ENCODE data around the gene RNF44. TPM values are rescaled to one million over a fixed set of nuclear protein-coding genes. Genes with fewer than 3 reads are reported as not detected.
A peak's percentile ranks its signal among the peaks of the same experiment; 100 is the strongest.

Gene RNF44
- total and polyA plus RNA-seq, 2 of the 13 experiments (the other 11 are each of a cell fraction or from before 2014, with no cell fraction given) = 9.2 to 16.8 TPM

DNA sequence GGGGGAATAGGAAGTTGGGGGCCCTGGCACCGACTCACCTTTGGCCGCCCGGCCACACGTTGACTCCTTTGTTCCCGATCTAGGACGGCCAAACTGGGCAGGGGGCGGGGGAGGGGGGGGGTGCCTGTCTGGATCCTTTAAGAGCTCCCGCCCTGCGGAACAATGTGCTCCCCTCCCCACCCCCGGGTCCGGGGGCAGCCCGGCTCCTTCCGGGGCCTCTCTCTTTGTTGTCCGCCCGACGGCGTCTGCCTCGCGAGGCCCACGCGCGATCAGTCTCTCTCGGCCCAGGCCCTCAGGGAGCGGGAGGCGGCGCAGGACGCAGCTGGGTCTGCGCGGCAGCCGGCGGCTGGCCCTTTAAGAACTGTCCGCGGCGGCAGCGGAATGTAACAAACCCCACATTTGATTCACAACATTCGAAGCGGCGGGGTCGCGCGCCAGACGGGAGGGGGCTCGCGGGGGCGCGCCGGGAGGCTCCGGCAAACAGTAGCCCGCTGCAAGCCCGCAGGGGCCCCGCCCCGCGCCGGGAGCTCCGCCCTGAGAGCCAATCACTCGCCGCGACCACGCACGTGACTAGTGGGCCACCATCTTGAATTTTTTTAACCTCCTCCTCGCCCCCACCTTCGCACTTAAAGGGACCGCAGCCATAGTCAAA, at the start of gene RNF44 (continued):
- TF ChIP-seq, protein P1, sequence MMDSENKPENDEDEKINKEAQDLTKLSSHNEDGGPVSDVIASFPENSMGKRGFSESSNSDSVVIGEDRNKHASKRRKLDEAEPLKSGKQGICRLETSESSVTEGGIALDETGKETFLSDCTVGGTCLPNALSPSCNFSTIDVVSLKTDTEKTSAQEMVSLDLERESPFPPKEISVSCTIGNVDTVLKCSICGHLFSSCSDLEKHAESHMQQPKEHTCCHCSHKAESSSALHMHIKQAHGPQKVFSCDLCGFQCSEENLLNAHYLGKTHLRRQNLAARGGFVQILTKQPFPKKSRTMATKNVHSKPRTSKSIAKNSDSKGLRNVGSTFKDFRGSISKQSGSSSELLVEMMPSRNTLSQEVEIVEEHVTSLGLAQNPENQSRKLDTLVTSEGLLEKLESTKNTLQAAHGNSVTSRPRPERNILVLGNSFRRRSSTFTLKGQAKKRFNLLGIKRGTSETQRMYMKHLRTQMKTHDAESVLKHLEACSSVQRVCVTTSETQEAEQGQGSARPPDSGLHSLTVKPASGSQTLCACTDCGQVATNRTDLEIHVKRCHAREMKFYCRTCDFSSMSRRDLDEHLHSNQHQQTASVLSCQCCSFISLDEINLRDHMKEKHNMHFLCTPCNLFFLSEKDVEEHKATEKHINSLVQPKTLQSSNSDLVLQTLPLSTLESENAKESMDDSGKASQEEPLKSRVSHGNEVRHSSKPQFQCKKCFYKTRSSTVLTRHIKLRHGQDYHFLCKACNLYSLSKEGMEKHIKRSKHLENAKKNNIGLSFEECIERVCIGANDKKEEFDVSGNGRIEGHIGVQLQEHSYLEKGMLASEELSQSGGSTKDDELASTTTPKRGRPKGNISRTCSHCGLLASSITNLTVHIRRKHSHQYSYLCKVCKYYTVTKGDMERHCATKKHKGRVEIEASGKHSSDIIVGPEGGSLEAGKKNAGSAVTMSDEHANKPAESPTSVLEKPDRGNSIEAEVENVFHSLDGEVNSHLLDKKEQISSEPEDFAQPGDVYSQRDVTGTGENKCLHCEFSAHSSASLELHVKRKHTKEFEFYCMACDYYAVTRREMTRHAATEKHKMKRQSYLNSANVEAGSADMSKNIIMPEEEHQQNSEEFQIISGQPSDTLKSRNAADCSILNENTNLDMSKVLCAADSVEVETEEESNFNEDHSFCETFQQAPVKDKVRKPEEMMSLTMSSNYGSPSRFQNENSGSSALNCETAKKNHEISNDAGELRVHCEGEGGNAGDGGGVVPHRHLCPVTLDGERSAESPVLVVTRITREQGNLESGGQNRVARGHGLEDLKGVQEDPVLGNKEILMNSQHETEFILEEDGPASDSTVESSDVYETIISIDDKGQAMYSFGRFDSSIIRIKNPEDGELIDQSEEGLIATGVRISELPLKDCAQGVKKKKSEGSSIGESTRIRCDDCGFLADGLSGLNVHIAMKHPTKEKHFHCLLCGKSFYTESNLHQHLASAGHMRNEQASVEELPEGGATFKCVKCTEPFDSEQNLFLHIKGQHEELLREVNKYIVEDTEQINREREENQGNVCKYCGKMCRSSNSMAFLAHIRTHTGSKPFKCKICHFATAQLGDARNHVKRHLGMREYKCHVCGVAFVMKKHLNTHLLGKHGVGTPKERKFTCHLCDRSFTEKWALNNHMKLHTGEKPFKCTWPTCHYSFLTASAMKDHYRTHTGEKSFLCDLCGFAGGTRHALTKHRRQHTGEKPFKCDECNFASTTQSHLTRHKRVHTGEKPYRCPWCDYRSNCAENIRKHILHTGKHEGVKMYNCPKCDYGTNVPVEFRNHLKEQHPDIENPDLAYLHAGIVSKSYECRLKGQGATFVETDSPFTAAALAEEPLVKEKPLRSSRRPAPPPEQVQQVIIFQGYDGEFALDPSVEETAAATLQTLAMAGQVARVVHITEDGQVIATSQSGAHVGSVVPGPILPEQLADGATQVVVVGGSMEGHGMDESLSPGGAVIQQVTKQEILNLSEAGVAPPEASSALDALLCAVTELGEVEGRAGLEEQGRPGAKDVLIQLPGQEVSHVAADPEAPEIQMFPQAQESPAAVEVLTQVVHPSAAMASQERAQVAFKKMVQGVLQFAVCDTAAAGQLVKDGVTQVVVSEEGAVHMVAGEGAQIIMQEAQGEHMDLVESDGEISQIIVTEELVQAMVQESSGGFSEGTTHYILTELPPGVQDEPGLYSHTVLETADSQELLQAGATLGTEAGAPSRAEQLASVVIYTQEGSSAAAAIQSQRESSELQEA (CRISPR knock-in tag; IDR thresholded peaks at IDR 0.05; ENCODE audit: not compliant biosample characterization) = no peak
- TF ChIP-seq SMARCE1 (IDR thresholded peaks at IDR 0.05; ENCODE audit: borderline replicate concordance) = no peak
- TF ChIP-seq ZNF331 (CRISPR knock-in tag; IDR thresholded peaks at IDR 0.05) = 0 out of 2 replicates have a peak, but pooled peaks have one; percentile 14
- no peak; the same call in 1 of the 2 replicates for TF ChIP-seq ELF1 (CRISPR knock-in tag; IDR thresholded peaks at IDR 0.05)
- TF ChIP-seq KDM2A (CRISPR knock-in tag; IDR thresholded peaks at IDR 0.05; ENCODE audit: borderline replicate concordance, low read depth) = no peak
- TF ChIP-seq TRAFD1 (CRISPR knock-in tag; IDR thresholded peaks at IDR 0.05; ENCODE audit: borderline replicate concordance) = no peak
- TF ChIP-seq ZNF724P (CRISPR knock-in tag; IDR thresholded peaks at IDR 0.05; ENCODE audit: borderline replicate concordance) = no peak
- TF ChIP-seq SSRP1 (CRISPR knock-in tag; IDR thresholded peaks at IDR 0.05) = no peak
- no peak; the same call in 1 of the 2 replicates for TF ChIP-seq SIN3B (IDR thresholded peaks at IDR 0.05; ENCODE audit: low read length)
- TF ChIP-seq ATF1 (CRISPR knock-in tag; IDR thresholded peaks at IDR 0.05) = no peak
- TF ChIP-seq DNMT1 (CRISPR knock-in tag; IDR thresholded peaks at IDR 0.05) = no peak
- TF ChIP-seq ZNF841 (CRISPR knock-in tag; IDR thresholded peaks at IDR 0.05; ENCODE audit: borderline replicate concordance) = no peak
- 0 out of 2 replicates have a peak, but pooled peaks have one; percentile 54 for TF ChIP-seq THAP11 (CRISPR knock-in tag; IDR thresholded peaks at IDR 0.05)
- TF ChIP-seq HNRNPLL (IDR thresholded peaks at IDR 0.05; ENCODE audit: low read depth, low read length, poor library complexity, severe bottlenecking) = no peak
- TF ChIP-seq ZNF275 (CRISPR knock-in tag; IDR thresholded peaks at IDR 0.05; ENCODE audit: borderline replicate concordance) = no peak
- TF ChIP-seq, protein P2, sequence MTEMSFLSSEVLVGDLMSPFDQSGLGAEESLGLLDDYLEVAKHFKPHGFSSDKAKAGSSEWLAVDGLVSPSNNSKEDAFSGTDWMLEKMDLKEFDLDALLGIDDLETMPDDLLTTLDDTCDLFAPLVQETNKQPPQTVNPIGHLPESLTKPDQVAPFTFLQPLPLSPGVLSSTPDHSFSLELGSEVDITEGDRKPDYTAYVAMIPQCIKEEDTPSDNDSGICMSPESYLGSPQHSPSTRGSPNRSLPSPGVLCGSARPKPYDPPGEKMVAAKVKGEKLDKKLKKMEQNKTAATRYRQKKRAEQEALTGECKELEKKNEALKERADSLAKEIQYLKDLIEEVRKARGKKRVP (CRISPR knock-in tag; IDR thresholded peaks at IDR 0.05) = no peak
- TF ChIP-seq ZMYM4 (CRISPR knock-in tag; IDR thresholded peaks at IDR 0.05) = 0 out of 2 replicates have a peak, but pooled peaks have one; percentile 51

Data from HepG2 (cell line).